HG02678 (cell line): ENCODE data around the gene ERI3.

Experiments used
- ATAC-seq: cut with Tn5 transposase; IDR thresholded peaks from one replicate; pipeline ENCODE4 v1.9.1; 2021; ENCODE audit warnings: mild to moderate bottlenecking, moderate library complexity; ENCODE audit not compliant: unreplicated experiment

The ERI3 gene

DNA sequence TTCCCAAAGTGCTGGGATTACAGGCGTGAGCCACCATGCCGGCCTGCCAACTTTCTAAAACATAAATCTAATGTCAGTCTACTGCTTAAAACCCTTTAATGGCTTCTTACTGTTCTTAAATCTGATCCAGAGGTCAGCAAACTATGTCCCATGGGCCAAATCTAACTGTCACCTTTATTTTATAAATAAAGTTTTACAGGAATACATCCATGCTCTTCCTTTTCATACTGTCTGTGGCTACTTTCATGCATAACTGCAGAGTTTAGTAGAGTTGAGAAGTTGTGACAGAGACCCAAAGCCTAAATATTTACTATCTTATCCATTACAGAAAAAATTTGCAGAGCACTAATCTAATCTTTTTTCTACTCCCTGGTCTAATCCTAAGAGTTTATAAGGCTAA is 3.8 kb downstream of the ERI3 start:
- ATAC-seq = no peak

DNA sequence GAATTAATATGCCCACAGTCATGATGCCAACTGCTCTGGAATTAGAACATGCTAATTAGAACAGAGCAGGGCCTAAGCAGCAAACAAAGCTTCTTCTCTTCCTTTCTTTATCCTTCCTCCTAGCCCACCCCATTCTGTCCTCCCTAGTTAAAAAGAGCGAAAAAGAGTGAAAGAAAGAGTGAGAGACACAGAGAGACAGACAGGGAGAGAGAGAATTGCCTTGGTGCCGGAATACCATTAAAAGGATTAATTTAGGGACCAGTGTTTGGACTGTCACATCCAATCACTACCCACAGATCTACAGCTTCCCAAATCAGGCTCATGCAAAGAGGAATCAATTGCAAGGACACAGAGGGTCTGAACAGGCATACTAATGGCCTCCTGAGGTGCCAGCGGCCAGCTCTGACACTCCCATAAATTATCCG is 7.0 kb downstream of the ERI3 start:
- no peak for ATAC-seq

DNA sequence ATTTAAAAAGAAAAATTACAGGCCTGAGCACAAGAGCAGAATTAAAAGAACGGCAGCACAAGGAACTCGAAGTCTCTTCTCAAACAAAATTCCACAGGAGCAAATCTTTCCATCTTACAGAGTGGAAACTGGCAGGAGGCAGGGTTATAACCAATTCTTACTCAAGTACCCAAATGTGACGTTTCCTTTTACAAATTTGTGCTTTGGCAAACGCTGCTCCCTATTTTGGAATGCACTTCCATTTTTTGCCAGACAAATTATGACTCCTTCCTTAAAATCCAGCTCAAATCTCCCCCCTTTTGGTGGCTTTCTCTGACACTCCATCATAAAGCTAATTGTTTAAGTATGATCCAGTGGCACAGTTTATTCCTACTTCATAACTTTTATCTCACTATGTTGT is 7.8 kb downstream of the ERI3 start:
- no peak for ATAC-seq

DNA sequence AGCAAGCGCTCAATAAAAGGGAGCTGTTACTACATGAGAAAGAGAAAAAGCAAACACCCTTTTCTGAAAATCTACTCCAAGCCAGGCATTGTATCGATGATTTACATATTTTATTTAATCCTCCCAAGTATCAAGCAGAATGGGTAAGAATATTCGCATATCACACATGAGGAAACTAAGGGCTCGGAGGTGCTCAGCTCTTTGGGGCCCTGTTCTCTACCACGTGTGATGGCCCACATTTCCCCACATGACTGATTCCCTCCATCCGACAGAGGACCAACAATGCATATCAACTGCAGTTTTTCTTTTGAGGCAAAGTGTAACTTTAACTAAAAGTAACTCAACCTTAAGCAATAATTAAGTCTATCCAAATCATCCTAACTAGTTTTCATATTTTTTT is 8.2 kb downstream of the ERI3 start:
- no peak for ATAC-seq

DNA sequence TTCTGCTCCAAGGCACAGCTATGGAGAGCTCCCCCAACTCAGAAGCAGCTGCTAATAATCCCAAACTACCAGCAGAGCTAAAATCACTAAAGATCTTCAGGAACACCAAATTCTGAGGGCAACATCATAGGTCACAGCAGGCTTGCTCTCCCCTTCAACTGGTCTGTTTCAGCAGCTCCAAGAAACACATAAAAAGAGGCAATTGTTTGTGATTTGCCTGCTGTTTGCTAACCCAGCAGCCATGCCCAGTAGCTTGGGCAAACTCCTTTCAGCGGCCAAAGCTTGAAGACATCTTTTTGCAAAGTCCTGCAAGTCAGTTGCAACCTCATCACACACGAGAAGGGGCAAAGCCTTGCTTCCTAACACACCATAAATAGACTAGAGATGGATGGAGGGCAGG is 8.9 kb downstream of the ERI3 start:
- no peak for ATAC-seq

DNA sequence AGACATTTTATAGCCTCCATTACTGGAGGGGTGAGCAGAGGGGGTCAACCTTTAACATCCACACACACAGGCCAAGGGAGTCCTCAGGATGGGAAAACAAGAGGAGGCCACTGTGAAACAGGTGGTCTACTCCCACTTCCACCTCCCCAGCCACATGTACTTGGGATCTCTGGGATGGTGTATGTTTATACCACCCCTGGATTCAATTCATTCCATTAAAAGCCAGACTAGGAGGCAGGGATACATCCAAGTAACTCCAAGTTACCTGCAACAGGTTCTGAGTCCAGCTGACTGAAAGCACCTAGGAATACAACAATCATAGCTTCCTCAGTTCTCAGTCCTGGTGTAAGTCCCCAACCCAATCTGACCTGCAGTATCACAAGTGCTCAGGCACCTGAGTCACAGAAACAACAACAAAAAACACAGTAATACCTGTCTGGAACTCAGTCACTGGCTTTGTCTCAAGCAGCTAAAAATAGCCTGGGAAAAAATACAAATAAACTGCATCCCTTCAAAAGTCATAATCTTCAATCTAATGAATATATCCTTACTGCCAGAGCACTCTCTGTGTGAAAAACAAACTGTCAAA is 9.8 kb downstream of the ERI3 start:
- no peak for ATAC-seq

DNA sequence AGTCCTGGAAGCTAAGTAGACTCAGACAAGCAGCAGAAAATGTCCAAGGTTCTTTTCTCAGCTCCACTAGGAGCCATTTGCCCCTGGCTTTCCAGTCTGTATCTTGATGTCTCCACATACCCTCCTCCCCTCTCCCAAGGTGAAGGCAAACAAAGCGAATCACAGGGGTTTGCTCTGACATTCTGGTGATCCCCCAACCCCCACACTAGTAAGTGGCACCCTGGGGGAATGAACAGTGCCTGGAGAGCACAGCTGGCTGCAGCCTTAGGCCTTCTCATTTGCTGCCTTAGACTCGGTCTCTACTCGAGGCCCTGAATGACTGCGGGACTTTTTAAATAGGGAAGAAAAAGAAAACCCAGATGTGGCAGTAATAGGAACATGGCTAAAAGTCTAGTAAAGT is 15.3 kb downstream of the ERI3 start:
- no peak for ATAC-seq

DNA sequence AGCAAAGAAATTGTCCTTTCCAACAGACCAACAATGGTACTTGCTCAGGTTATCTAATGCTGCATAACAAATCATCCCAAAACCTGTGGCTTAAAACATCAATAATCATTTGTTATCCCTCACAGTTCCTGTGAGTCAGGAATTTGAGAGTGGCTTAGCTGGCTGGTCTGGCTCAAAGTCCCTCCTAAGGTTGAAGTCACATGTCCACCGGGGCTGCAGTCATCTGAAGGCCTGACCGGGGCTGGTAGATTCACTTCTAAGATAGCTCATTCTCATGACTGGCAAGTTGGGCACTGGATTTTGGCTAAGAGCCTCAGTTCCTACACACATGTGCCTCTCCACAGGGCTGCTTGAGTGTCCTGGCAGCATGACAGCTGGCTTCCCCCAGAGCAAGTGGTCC is 16.9 kb downstream of the ERI3 start:
- ATAC-seq = no peak

DNA sequence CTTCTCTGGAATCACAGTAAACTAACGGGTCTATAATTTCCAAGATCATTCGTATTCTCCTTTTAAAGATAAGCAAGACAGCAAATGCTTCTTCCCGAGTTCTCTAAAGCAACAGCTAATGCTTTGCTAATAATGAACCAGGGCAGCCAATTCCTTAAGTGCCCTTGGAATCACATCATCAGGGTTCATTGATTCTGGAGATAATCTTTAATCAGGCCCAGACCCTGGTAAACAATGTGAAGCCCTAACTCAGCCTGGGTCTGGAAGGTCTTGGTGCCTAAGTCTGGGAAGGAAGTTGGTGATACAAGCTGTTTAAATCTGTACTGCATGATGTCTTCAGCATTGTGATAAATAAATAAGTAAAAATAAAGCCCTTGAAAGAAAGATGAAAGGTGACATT is 18.4 kb downstream of the ERI3 start:
- ATAC-seq = no peak

DNA sequence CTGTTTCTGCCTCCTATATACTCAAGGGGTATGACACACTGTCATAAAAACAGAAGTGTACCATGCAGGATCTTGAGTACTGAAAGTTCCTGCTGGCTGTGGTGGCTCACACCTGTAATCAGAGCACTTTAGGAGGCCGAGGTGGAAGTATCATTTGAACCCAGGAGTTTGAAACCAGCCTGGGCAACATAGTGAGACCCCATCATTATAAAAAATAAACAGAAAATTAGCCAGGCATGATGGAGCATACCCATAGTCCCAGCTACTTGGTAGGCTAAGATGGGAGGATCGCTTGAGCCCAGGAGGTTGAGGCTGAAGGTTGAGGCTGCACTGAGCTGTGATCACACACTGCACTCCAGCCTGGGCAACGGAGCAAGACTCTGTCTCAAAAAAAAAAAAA is 20.1 kb downstream of the ERI3 start:
- ATAC-seq = no peak

DNA sequence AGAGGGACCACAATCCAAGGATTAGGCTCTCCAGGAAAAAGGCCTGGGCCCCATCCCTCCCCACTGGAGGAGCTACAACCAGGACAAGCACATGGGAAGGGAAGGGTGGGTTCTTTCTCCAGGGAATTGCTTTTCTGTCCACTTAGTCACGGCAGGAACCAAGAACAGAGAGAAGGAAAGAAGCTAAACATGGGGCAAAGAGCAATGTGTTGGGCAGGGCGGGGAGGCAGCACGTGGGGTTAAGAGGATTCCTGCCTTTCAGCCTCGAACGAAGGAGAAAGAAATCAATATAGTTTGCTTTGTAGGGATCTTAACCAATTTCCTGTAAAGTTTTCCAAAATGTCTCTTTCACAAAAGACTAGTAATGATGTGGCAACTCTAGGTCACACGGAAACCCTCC is 21.7 kb downstream of the ERI3 start:
- ATAC-seq = no peak

DNA sequence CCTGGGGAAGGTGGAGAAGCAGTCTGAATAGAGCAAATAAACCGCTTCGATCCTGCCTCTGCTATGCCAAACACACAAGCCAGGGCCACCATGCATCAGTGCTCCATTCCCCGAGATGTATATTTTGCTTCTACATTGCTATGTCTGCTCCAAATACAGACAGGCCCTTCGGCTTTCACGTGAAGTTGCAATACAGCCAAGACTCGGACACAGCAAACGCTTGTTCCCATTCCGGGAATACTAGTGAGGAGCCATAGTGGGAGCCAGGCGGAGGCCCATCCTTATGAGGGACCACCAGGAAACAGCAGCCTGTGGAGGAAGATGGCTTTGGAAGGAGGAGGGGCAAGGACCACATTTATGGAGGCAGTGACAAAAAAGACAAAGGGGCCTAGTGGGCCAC is 22.6 kb downstream of the ERI3 start:
- no peak for ATAC-seq

DNA sequence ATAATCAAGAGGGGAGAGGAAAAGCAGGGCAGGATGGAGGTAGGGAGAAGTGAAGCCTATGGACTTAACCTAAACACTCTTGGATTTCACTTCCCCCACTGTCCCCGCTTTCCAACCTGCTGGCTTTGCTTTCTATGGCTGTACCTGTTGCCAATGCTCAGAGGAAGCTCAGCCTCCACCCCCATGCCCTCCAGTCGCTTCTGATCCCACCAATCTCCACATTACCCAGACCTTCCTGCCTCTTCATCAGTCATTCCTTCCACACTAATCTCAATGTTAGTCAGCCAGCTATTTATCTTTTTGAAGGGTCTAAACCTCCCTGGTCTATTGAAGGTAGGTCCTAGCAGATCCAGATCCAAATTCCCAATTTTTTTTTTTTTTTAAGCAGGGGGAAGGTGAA is 24.1 kb downstream of the ERI3 start:
- ATAC-seq = no peak

DNA sequence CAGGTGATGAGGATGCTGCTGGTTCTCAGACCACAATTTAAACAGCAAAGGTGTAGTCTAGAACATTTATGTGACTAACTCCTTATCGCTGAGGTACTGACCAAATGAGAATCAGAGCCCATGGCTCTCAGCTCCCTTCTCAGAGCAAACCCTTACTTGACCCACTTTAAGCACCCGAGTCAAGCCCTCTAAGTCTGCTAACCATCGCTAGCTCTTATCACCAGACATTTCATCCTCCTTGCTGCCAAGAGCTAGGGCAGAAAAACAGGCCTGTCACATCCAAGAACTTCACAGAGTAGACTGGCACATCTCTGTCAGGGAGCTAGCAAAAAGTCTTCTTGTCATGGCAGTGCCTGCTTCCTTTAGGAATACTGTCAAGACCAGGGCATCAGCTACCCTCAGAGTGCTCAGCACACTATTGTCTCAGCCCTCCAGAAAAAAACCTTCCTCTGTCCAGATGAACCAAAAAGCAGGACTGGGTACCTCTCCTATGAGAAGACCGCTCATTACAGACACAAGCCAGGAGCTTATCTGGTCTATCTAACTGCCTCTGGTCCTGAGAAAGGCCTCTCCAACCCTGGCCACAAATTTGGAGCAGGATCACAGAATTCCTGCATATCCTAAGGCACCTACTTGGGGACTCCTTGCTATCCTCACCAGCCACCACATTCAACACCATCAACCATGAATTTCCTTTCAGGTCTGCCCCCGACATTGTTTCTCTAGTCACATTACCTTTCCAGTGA is 26.2 kb downstream of the ERI3 start:
- ATAC-seq = no peak

DNA sequence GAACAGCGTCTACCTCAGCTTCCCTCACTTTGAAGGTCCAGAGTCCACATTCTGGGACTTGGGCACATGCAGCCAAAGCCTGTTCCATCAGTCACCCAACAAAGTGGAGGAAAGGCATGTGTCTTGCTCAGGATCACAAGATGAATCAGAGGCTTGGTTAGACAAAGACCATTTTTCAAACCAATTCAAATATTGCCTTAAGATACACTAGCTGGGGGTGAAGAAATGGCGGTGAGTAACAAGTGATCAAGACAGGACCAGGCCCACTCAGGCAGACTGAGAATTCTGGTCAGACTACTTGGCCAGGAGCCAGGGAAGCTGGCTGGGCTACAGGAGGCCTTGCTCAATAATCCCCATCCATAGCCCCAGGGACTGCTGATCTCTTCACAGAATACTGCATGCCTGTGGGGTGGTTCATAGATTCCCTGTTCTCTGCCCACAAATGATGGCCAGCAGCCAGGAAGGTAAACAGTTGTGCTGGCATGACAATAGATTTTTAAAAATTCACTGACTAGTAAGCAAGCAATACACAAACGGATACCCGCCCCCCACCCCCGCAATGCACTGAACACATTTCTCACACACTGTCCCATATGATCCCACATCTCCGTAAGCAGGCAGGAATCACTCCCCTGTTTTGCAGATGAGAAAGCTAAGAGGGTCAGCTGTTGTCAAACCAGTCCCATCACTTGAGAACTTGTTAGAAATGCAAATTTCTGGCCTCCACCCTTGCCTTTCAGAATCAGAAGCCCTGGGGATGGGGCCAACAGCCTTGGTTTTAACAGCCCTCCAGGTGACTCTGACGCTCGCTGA is 27.2 kb downstream of the ERI3 start:
- no peak for ATAC-seq

DNA sequence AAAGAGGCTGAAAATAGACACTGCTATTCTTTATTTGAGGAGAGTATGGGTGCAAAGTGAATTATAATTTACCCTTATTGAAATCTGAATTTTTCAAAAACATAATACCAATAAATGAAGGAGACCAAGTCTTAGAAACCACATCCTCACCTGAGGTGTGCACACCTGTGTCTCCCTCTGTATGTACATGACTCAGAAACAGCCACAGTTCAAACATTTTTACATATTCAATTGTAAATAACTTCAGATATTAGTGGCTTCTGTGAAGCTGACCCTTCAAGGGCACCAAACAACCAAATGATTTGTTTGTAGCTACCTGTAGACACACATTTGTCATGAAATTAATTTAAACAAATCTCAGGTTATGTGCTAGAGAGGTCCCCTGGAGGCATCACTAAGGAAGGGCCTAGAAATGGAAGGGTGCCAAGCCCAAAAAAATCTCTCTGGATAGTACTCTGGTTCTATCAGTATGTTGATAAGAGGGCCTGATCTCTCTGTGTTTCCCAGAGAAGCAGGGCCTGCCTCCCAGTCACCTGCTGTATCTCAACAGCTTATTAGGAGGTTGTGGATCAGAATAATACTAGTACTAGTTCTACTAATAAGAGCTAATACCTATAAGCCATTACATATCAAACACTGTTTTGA is 28.1 kb downstream of the ERI3 start:
- no peak for ATAC-seq

DNA sequence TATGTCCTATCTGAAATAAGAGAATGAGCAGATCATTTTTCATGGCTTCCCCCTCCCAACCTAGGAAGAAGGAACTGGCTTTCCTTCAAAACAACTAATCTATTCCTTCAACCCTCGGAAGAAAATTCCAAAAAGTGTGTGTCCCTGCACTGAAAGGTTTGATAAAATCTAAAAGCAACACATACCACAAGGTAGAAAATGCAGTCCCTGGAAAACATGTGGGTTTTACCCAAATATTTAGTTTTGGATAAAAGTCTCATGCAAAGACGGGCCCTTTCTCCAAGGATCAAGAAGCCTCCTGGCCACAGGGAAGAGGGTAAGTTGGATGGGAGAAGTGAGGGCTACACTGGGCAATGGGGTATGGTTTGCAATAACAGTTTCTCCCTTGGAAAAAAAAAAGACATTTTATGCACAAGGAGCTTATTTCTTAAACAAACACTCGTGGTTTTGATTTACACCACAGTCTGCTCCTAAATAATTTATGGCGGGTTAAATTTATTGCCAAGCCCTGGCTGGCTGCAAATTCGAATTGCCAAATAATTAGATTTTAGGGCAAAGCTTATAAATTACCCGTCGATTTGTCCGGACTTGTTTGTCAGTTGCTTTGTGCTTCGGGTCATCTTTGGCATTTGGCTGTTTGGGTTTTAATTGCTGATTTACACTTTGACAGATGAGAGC is 28.9 kb downstream of the ERI3 start:
- ATAC-seq = no peak

DNA sequence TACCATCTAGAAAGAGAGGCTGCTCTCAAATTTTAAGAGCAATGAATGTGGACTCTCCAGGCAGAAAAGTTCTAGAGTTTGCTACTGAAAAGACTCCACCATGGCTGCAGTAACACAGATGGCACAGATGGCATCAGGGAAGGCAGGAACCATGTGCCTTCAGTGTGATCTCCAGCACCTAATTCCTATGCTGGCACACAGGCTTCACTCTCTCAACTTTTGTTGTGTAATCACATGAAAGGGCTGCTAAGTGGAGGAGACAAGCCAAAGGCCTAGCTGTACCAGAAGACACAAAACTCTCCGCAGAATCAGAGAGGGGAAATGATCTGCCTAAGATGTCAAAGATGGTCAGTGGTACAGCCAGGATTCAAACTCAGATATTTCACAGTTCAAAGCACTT is 31.1 kb downstream of the ERI3 start:
- no peak for ATAC-seq

DNA sequence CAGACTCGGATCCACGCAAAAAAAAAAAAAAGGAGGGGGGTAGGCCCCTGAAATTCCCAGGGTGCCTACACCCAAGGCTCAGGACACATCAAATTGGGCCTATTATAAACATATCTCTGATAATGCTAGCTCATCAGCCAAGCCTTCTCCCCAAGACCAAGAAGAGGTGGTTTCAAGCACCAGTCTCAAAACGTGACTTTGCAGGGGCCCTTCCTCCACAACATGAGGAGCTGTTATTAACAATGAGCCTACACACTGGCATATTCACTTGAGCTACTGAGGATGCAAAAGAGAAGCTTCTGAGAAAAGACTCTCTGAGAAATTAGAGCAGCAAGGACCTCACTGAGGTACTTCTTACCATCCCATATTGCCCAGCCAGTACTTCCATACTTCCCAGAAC is 32.7 kb downstream of the ERI3 start:
- ATAC-seq = no peak

DNA sequence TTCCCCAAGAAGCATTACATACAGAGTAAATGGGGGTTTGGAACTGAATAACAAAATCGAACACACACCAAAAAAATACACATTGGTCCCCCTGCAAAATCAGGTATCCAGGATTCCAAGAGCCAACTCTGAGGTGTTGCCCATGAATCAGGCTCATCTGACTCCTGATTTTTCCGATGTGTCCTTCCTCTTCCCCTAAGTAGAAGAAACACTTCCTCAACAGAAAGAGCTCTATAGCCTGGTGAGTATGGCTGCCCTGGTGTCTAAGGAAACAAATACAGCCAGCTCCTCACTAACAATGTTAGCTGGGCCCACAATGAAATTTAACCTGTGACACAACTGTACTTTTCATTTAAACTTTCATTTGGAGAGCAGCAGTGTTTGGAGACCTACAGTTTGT is 33.6 kb downstream of the ERI3 start:
- no peak for ATAC-seq
